ENCODE results near the gene NDUFS8.
"Not testable (repeated sequence)": the region's sequence is repeated elsewhere in the genome, so short reads cannot be mapped to it uniquely, and the experiment has no call there.

The NDUFS8 gene

DNA sequence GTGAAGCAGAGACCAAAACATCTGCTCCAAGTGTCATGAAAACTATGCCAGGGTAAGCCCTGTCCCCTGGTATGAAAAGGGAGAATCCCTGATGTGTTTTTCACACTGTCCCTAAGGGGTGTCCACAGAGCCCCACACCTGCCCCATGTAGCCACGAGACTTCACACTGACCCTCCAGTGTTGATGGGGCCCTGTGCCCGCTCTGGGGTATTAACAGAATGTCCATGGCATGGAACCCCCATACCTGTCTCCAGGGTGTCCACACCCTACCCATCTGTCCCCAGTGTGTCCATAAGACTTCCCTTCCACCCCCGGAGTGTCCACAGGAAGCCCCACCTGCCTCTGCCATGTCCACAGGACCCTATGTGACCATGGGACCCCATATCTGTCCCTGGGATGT is 35.4 kb upstream of the NDUFS8 start:
- 91 to 95% methylated on average over 3 of the region's 3 CpGs for WGBS, 2 experiments
- H3K27me3 ChIP-seq (ENCODE audit: control insufficient read depth, insufficient read depth, low read length, poor library complexity, severe bottlenecking); H3K36me3 ChIP-seq (ENCODE audit: control insufficient read depth, insufficient read depth, low read length); H3K4me3 ChIP-seq (ENCODE audit: insufficient read depth, low read depth, low read length); H3K4me1 ChIP-seq (ENCODE audit: control insufficient read depth, insufficient read depth, low read length); H3K27ac ChIP-seq (ENCODE audit: insufficient read depth, low read depth, low read length, poor library complexity, severe bottlenecking); H3K9me3 ChIP-seq (ENCODE audit: control insufficient read depth, low read length): not testable (repeated sequence)

DNA sequence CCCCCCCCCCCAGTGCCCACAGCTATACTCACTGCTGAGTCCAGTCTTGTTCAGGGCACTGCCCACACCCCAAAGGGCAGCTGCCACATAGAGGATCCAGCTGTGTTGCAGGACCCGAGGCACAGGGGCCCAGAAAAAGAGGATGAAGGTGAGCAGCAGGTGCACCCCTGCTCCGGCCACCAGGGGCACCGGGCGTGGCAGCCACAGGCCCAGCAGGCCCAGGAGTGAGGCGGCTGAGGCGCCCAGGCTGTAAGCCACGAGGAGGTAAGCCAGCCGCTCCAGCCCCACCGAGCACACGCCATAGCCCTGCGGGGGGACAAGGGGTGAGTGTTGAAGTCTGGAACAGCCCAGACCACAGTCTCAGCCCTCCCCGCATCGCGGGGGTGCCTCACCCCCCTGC is 34.9 kb upstream of the NDUFS8 start:
- H3K9me3 ChIP-seq (ENCODE audit: control insufficient read depth, low read length); H3K4me3 ChIP-seq (ENCODE audit: insufficient read depth, low read depth, low read length); H3K27me3 ChIP-seq (ENCODE audit: control insufficient read depth, insufficient read depth, low read length, poor library complexity, severe bottlenecking); H3K36me3 ChIP-seq (ENCODE audit: control insufficient read depth, insufficient read depth, low read length); H3K4me1 ChIP-seq (ENCODE audit: control insufficient read depth, insufficient read depth, low read length); H3K27ac ChIP-seq (ENCODE audit: insufficient read depth, low read depth, low read length, poor library complexity, severe bottlenecking): not testable (repeated sequence)
- 89% methylated on average over 12 to 14 of the region's 14 CpGs for WGBS, 2 experiments

DNA sequence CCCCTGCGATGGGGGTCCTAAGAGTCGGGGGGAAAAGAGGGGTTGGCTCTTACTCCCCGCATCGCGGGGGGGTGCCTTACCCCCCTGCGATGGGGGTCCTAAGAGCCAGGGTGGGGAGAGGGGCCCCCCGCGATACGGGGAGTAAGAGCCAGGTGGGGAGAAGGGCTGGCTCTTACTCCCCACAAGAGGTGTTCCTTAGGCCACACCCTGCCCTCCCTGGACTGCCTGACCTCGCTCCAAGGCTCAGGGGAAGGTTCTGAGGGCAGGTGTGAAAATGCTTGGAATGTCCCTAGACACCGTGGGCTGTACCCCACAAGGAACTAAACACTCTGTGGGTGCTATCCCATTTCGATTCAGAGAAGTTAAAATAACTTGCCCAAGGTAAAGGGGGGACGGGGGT is 34.4 kb upstream of the NDUFS8 start:
- Histone ChIP-seq H3K4me3 (ENCODE audit: insufficient read depth, low read depth, low read length) (no peak overlapping the region), H3K9me3 (ENCODE audit: control insufficient read depth, low read length) (no peaks in the 10 kb centered on the region), H3K27ac (ENCODE audit: insufficient read depth, low read depth, low read length, poor library complexity, severe bottlenecking) (no peak overlapping the region), H3K4me1 (ENCODE audit: control insufficient read depth, insufficient read depth, low read length) (no peaks in the 10 kb centered on the region), H3K36me3 (ENCODE audit: control insufficient read depth, insufficient read depth, low read length) (no peaks in the 10 kb centered on the region), H3K27me3 (ENCODE audit: control insufficient read depth, insufficient read depth, low read length, poor library complexity, severe bottlenecking) (peaks cover 3% of the 10 kb centered on the region)
- 94 to 96% methylated on average over 13 of the region's 13 CpGs for WGBS, 2 experiments

DNA sequence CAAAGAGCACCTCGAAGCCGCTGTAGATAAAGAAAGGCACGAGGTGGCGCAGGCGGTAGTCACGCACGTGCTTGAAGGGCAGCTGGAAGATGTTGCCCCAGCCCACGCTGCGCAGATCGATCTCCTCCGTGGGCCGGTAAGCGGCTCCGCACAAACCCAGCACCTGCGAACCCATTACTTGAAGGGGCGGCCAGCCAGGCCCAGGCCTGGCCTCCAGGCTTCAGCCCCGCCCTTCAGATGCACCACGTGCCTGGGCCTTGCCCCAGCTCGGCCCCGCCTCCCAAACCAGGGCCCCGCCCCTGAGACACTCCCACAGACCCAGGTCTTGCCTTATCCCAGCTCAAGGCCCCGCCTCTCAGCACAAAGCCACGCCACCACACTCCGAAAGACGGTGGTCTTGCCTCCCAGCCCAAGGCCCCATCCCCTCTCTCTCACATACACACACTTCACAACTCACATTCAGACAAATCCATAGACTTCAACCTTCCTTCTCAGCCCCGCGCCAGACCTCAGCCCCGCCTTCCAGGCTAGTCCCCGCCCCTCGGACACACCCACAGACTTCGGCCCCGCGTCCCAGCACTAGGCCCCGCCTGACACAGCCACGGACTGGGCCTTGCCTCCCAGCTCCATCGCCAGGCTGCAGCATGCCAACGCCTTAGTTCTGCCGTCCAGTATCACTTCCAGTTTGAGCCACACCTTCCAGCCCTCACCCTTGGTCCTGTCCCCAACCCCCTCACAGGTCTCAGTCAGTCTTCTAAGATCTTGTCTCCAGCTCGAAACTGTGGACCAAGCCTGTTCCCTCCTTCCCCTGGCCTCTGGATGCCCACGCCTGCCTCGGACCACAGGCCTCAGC is 33.6 kb upstream of the NDUFS8 start:
- no peak overlapping the region for H3K4me3 ChIP-seq (ENCODE audit: insufficient read depth, low read depth, low read length)
- H3K27ac ChIP-seq (ENCODE audit: insufficient read depth, low read depth, low read length, poor library complexity, severe bottlenecking), result no peak overlapping the region
- H3K36me3 ChIP-seq (ENCODE audit: control insufficient read depth, insufficient read depth, low read length), result no peaks in the 10 kb centered on the region
- H3K4me1 ChIP-seq (ENCODE audit: control insufficient read depth, insufficient read depth, low read length), result no peaks in the 10 kb centered on the region
- H3K9me3 ChIP-seq (ENCODE audit: control insufficient read depth, low read length), result no peaks in the 10 kb centered on the region
- 74 to 81% methylated on average over 41 of the region's 41 CpGs for WGBS, 2 experiments
- no peaks in the 10 kb centered on the region for H3K27me3 ChIP-seq (ENCODE audit: control insufficient read depth, insufficient read depth, low read length, poor library complexity, severe bottlenecking)

DNA sequence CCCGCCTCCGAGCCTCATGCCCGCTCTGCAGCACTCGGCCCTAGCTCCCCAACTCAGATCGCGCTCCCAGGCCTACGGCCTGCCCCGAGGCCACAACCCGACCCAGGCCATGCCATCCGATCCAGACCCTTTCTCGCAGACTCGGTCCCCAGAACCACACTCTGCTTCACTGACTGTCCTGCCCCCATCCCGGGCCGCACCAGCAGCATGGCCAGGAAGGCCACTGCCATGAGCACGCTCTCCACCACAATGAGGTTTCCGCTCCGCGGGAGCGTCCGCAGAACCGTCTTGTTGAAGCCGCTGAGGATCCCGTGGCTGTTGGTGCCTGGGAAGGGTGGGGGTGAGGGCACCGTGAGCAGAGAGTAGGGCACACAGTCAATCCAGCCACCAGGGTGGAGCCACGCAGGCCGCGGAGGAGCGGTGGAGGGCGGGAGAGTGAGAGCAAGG is 33.0 kb upstream of the NDUFS8 start:
- no peak overlapping the region for H3K27ac ChIP-seq (ENCODE audit: insufficient read depth, low read depth, low read length, poor library complexity, severe bottlenecking)
- no peaks in the 10 kb centered on the region for H3K36me3 ChIP-seq (ENCODE audit: control insufficient read depth, insufficient read depth, low read length)
- no peak overlapping the region for H3K4me3 ChIP-seq (ENCODE audit: insufficient read depth, low read depth, low read length)
- 94 to 95% methylated on average over 29 of the region's 29 CpGs for WGBS, 2 experiments
- H3K9me3 ChIP-seq (ENCODE audit: control insufficient read depth, low read length), result no peaks in the 10 kb centered on the region
- H3K27me3 ChIP-seq (ENCODE audit: control insufficient read depth, insufficient read depth, low read length, poor library complexity, severe bottlenecking), result peaks cover under 1% of the 10 kb centered on the region
- no peaks in the 10 kb centered on the region for H3K4me1 ChIP-seq (ENCODE audit: control insufficient read depth, insufficient read depth, low read length)

DNA sequence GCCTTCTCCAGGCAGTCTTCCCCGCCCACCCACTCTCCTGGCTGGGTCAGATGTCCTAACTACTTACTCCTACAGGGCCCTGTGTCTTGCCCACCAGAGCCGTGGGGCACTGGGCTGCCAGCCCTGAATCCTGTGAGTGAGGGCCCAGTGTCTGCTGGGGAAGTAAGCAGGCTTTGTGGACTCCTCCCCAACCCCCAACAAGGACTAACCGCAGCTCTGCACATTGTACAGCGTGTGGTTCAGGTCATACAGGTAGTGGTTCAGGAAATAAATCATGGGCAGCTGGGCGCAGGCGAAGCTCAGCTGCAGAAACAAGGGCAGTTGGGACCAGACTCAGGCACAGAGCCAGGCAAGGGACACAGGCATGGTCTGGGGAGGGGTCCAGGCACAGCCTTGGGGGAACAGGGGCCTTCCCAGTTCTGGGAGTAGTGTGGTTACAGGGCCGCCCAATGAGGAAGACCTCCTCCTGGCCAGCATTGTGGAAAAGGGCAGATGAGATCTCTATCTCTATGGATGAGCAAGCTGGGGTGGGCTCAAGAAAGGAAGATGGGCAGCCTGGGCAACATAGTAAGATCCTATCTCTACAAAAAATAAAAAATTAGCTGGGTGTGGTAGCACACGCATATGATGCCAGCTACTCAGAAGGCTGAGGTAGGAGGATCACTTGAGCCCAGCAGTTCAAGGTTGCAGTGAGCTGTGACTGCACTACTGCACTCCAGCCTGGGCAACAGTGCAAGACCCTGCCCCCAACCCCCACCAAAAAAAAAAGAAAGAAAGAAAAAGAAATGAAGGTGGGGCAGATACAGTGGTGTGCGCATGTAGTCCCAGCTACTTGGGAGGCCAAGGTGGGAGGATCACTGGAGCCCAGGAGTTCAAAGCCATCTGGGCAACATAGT is 32.1 kb upstream of the NDUFS8 start:
- no peaks in the 10 kb centered on the region for H3K9me3 ChIP-seq (ENCODE audit: control insufficient read depth, low read length)
- WGBS, 2 experiments, result 94 to 97% methylated on average over 9 of the region's 9 CpGs
- no peaks in the 10 kb centered on the region for H3K36me3 ChIP-seq (ENCODE audit: control insufficient read depth, insufficient read depth, low read length)
- H3K27me3 ChIP-seq (ENCODE audit: control insufficient read depth, insufficient read depth, low read length, poor library complexity, severe bottlenecking), result peaks cover 8% of the 10 kb centered on the region
- H3K4me3 ChIP-seq (ENCODE audit: insufficient read depth, low read depth, low read length), result no peak overlapping the region
- no peaks in the 10 kb centered on the region for H3K4me1 ChIP-seq (ENCODE audit: control insufficient read depth, insufficient read depth, low read length)
- no peak overlapping the region for H3K27ac ChIP-seq (ENCODE audit: insufficient read depth, low read depth, low read length, poor library complexity, severe bottlenecking)

DNA sequence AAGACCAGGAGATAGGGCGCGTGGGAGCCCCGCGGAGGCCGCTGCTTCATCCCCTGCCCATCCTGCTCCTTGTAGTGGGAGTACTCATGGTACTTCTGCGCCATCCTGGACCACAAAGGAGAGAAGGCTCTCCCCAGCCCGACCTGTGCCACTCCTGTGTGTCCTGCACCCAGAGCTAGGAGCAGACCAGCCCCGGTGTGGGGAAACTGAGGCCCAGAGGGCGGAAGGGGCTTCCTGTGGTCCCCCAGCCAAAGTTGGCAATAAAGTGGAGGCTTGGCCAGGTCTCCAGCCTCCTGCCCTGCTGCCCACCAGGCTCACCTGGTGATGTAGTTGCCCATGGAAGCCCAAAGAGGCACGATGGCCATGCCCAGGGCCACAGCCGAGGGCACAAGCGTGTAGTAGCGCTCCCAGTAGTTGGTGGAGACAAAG is 31.3 kb upstream of the NDUFS8 start:
- H3K4me3 ChIP-seq (ENCODE audit: insufficient read depth, low read depth, low read length), result no peak overlapping the region
- 95% methylated on average over 13 of the region's 13 CpGs for WGBS, 2 experiments
- H3K36me3 ChIP-seq (ENCODE audit: control insufficient read depth, insufficient read depth, low read length), result no peaks in the 10 kb centered on the region
- H3K27me3 ChIP-seq (ENCODE audit: control insufficient read depth, insufficient read depth, low read length, poor library complexity, severe bottlenecking), result peaks cover 16% of the 10 kb centered on the region
- no peak overlapping the region for H3K27ac ChIP-seq (ENCODE audit: insufficient read depth, low read depth, low read length, poor library complexity, severe bottlenecking)
- no peaks in the 10 kb centered on the region for H3K9me3 ChIP-seq (ENCODE audit: control insufficient read depth, low read length)
- H3K4me1 ChIP-seq (ENCODE audit: control insufficient read depth, insufficient read depth, low read length), result no peaks in the 10 kb centered on the region

DNA sequence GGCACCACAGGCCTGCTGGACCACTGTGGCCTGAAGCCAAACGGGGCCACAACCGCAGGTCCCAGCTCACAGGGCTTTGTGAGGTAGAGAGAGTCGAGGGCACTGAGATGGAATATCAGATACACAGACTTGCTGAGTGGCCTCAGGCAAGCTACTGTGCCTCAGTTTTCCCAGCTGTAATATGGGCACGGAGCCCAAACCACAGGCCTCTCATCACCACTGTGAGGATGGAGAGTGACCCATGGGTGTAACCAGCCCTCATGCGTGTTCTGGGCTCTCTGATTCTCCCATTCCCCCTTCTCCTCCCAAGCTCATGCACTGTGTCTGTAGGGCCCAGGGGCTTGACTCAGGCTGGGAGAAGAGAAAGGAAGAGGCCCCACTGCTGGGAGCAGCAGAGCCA is 30.8 kb upstream of the NDUFS8 start:
- 94 to 97% methylated on average over 5 of the region's 5 CpGs for WGBS, 2 experiments
- no peaks in the 10 kb centered on the region for H3K4me1 ChIP-seq (ENCODE audit: control insufficient read depth, insufficient read depth, low read length)
- H3K4me3 ChIP-seq (ENCODE audit: insufficient read depth, low read depth, low read length), result no peak overlapping the region
- peaks cover 21% of the 10 kb centered on the region for H3K27me3 ChIP-seq (ENCODE audit: control insufficient read depth, insufficient read depth, low read length, poor library complexity, severe bottlenecking)
- no peaks in the 10 kb centered on the region for H3K9me3 ChIP-seq (ENCODE audit: control insufficient read depth, low read length)
- H3K27ac ChIP-seq (ENCODE audit: insufficient read depth, low read depth, low read length, poor library complexity, severe bottlenecking), result no peak overlapping the region
- no peaks in the 10 kb centered on the region for H3K36me3 ChIP-seq (ENCODE audit: control insufficient read depth, insufficient read depth, low read length)

DNA sequence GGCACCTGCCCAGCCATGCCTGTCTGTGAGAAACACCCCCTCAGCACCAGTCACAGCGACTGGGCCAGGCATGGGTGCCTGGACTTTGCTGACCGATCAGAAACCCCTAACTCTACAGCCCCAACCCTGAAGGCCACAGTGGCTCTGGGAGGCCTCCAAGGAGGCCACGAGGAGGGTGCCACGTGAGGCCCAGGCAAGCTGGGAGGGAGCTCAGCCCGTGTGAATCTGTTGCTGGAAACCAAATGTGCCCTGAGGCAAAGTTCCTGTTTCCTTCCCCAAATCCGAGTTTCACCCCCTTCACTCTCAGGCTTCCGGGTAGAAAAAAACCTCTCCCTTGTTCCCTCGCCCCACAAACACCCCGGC is 27.9 kb upstream of the NDUFS8 start:
- H3K27ac ChIP-seq (ENCODE audit: insufficient read depth, low read depth, low read length, poor library complexity, severe bottlenecking), result no peak overlapping the region
- peaks cover 21% of the 10 kb centered on the region for H3K27me3 ChIP-seq (ENCODE audit: control insufficient read depth, insufficient read depth, low read length, poor library complexity, severe bottlenecking)
- 85 to 86% methylated on average over 9 of the region's 9 CpGs for WGBS, 2 experiments
- no peaks in the 10 kb centered on the region for H3K36me3 ChIP-seq (ENCODE audit: control insufficient read depth, insufficient read depth, low read length)
- no peaks in the 10 kb centered on the region for H3K9me3 ChIP-seq (ENCODE audit: control insufficient read depth, low read length)
- H3K4me1 ChIP-seq (ENCODE audit: control insufficient read depth, insufficient read depth, low read length), result no peaks in the 10 kb centered on the region
- H3K4me3 ChIP-seq (ENCODE audit: insufficient read depth, low read depth, low read length), result no peak overlapping the region

Data from ectodermal cell (in vitro differentiated cells).